ENCODE data around the gene THRAP3.

THRAP3 gene

DNA sequence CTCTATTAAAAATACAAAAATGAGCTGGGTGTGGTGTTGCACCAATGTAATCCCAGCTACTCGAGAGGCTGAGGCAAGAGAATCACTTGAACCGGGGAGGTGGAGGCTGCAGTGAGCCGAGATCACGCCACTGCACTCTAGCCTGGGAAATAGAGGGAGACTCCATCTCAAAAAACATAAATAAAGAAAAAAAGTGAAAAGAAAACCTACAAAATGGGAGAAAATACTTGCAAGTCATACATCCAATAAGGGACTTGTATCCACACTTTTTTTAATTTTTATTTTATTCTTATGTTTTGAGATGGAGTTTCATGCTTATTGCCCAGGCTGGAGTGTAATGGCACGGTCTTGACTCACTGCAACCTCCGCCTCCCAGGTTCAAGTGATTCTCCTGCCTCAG is 52.4 kb downstream of the THRAP3 start:
- no peak overlapping the region for H3K4me3 ChIP-seq (ENCODE audit: low read depth, low read length)
- TF ChIP-seq, protein P1, sequence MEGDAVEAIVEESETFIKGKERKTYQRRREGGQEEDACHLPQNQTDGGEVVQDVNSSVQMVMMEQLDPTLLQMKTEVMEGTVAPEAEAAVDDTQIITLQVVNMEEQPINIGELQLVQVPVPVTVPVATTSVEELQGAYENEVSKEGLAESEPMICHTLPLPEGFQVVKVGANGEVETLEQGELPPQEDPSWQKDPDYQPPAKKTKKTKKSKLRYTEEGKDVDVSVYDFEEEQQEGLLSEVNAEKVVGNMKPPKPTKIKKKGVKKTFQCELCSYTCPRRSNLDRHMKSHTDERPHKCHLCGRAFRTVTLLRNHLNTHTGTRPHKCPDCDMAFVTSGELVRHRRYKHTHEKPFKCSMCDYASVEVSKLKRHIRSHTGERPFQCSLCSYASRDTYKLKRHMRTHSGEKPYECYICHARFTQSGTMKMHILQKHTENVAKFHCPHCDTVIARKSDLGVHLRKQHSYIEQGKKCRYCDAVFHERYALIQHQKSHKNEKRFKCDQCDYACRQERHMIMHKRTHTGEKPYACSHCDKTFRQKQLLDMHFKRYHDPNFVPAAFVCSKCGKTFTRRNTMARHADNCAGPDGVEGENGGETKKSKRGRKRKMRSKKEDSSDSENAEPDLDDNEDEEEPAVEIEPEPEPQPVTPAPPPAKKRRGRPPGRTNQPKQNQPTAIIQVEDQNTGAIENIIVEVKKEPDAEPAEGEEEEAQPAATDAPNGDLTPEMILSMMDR (IDR thresholded peaks at IDR 0.05; ENCODE audit: borderline replicate concordance, insufficient read depth, low read depth, low read length): no peak

- no peak overlapping the region for H3K4me3 ChIP-seq (ENCODE audit: low read depth, low read length)
- TF ChIP-seq, protein P1 (IDR thresholded peaks at IDR 0.05; ENCODE audit: borderline replicate concordance, insufficient read depth, low read depth, low read length): no peak
These were observed 55.0 kb downstream of the THRAP3 start for GRCh38 chr1:36279110-36279788.

DNA sequence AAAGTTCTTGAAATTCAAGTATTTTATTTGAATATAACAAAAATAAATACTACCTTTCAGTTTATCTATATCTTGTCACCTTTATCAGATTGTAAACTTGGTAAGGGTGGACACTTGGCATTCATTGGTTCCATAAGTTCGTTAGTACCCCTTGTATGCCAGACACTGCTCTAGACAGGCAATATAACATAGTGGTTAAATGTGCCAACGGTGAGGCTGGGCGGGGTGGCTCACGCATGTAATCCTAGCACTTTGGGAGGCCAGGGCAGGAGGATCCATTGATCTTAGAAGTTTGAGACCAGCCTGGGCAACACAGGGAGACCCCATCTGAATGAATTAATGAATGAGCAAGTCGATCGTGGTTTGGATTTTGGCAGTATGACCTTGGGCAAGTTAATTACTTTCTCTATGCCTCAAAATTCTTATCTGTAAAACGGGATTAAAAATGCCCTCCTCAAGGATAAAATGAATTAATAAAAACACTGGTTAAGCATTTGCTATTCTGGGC is 55.6 kb downstream of the THRAP3 start:
- TF ChIP-seq, protein P1 (IDR thresholded peaks at IDR 0.05; ENCODE audit: borderline replicate concordance, insufficient read depth, low read depth, low read length): no peak
- H3K4me3 ChIP-seq (ENCODE audit: low read depth, low read length): no peak overlapping the region

DNA sequence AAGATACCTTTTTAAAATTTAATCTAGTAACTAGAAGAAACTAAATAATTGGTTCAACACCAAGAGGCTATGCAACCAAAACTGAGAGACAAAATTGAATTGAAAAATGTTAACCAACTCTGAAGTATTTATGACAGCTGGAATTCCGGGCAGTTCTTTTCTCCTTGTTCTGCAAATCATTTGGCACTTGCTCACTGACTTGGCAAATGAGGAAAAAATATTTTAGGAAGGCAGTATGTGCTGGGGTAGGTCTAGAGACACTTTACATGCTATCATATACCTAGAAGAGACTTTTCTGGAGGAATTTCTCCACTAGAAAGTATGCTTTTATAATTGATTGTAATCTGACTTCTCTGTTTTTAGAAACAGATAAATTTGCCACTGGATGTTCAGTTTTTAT is 59.8 kb downstream of the THRAP3 start:
- no peak overlapping the region for H3K4me3 ChIP-seq (ENCODE audit: low read depth, low read length)
- TF ChIP-seq, protein P1 (IDR thresholded peaks at IDR 0.05; ENCODE audit: borderline replicate concordance, insufficient read depth, low read depth, low read length): no peak

GRCh38 chr1:36284517-36284916 is 60.3 kb downstream of the THRAP3 start:
- TF ChIP-seq, protein P1 (IDR thresholded peaks at IDR 0.05; ENCODE audit: borderline replicate concordance, insufficient read depth, low read depth, low read length): no peak
- no peak overlapping the region for H3K4me3 ChIP-seq (ENCODE audit: low read depth, low read length)

GRCh38 chr1:36285443-36286101 is 61.3 kb downstream of the THRAP3 start:
- H3K4me3 ChIP-seq (ENCODE audit: low read depth, low read length): no peak overlapping the region
- TF ChIP-seq, protein P1 (IDR thresholded peaks at IDR 0.05; ENCODE audit: borderline replicate concordance, insufficient read depth, low read depth, low read length): peak; percentile 49; the same call in 1 of the 2 replicates

- TF ChIP-seq, protein P1 (IDR thresholded peaks at IDR 0.05; ENCODE audit: borderline replicate concordance, insufficient read depth, low read depth, low read length): no peak
- H3K4me3 ChIP-seq (ENCODE audit: low read depth, low read length): no peak overlapping the region
These were observed 62.6 kb downstream of the THRAP3 start for GRCh38 chr1:36286802-36287201.

Data from GM12875 (cell line).